Heart right ventricle (tissue), 16 donors: ENCODE measurements around the gene STRIP1. TPM values are rescaled to one million over a fixed set of nuclear protein-coding genes. Genes with fewer than 3 reads are reported as not detected.

Source experiments
- ATAC-seq, 8 donors: fragments of 200-7000 bp; cut with Tn5 transposase; one replicate each; pipeline ENCODE4 v1.9.1; 2020; ENCODE audit warnings: mild to moderate bottlenecking in 8 of 8, moderate library complexity in 8 of 8, moderate number of reproducible peaks in 1 of 8
- DNase-seq, 2 donors: peaks; one replicate each; pipeline ENCODE4 v3.0.0-alpha.2; 2020
- H3K27ac ChIP-seq, 10 donors: fragments of 200-600 bp; sonication (generic) in 2 of 10; one replicate each; pipeline versions ENCODE4 v1.5.0 to v1.8.0; 2020 to 2022; ENCODE audit warnings: mild to moderate bottlenecking in 3 of 10
- H3K27me3 ChIP-seq, 7 donors: fragments of 200-600 bp; one replicate each; pipeline ENCODE4 v1.8.0; 2021 to 2022; ENCODE audit warnings: mild to moderate bottlenecking in 2 of 7
- H3K36me3 ChIP-seq, 9 donors: fragments of 200-600 bp; sonication (generic) in 1 of 9; one replicate each; pipeline versions ENCODE4 v1.5.0 to v1.8.0; 2020 to 2022; ENCODE audit warnings: mild to moderate bottlenecking in 2 of 9
- H3K4me1 ChIP-seq, 9 donors: fragments of 200-600 bp; sonication (generic) in 1 of 9; one replicate each; pipeline versions ENCODE4 v1.5.0 to v1.8.0; 2020 to 2022; ENCODE audit warnings: mild to moderate bottlenecking in 4 of 9
- H3K4me3 ChIP-seq, 10 donors: fragments of 200-600 bp; sonication (generic) in 2 of 10; one replicate each; pipeline versions ENCODE4 v1.5.0 to v1.8.0; 2020 to 2022; ENCODE audit warnings: mild to moderate bottlenecking in 7 of 10, moderate library complexity in 2 of 10
- H3K9me3 ChIP-seq, 11 donors: fragments of 200-600 bp in 10 of 11; sonication (generic) in 2 of 11; one replicate each; pipeline versions ENCODE4 v1.5.0 to v1.8.0; 2013 to 2022; ENCODE audit warnings: mild to moderate bottlenecking in 2 of 11, control low read depth in 1 of 11, moderate library complexity in 1 of 11
- CTCF ChIP-seq, 9 donors: fragments of 200-600 bp; sonication (generic) in 2 of 9; IDR thresholded peaks; one replicate each; pipeline versions ENCODE4 v1.5.0 to v1.8.0; 2021 to 2022; ENCODE audit warnings: antibody characterized with exemption in 9 of 9, mild to moderate bottlenecking in 5 of 9, moderate library complexity in 1 of 9
- WGBS, 2 donors: extraction: QIAGEN DNeasy Blood & Tissue Kit; methylation state at CpG; one replicate each; pipeline ENCODE4 v1.1.7; 2013; ENCODE audit warnings: inconsistent platforms in 1 of 2; 5-methylcytosine and 5-hydroxymethylcytosine counted together
- intact Hi-C, 10 donors: fragments of 100-400 bp; cut with DNase I; formaldehyde crosslinking; loops; one replicate each; pipeline versions ENCODE4 v1.11.1 to v1.14.2; 2022
- polyA plus RNA-seq, 2 donors: library from polyadenylated mRNA; stranded (reverse); fragments of 200-250 nt; gene quantifications; one replicate each; pipeline ENCODE4 v1.2.3, GENCODE V29; 2013
- total RNA-seq, 10 donors: library from RNA; stranded (reverse); fragmentation: NEBNext Ultra II Directional in 3 of 10; extraction: Animal tissue kit (Norgen Biotek cat#: 25700) in 3 of 10; gene quantifications; one replicate each; pipeline versions ENCODE4 v1.2.1 to v1.2.4, GENCODE V29; 2021 to 2023
- donor health status: Arrhythmogenic right ventricular cardiomyopathy.
- donor health status: ischemic (EF 13 %, LVEDD 7.1; RV severe dilation, severe dysfunction).
- donor health status: healthy with polysubstance abuse.
- donor health status: DM: no; HTN: yes; CAD: no.
- donor health status: DM: no; HTN: no; CAD: no.
- donor health status: ischemic (EF 25% LVEDD 6.9; RV normal size, moderate dysfunction).
- donor health status: ischemic (EF 25% LVEDD 5.7; RV mildly dilated, moderate dysfunction).
- donor health status: healthy.
- donor health status: DM: yes; HTN: yes; CAD: no.
- donor health status: Ischemic cardiomyopathy.
- donor health status: ischemic (EF 35%, LVEDD 5.7; RV mildly dilated, moderate dysfunction).
- donor health status: nonischemic (EF 11% LVEDD 7.7; RV severe dilation, severe dysfunction).
- donor health status: DM: yes; HTN: yes; CAD: no.
- donor health status: PGD.
- donor health status: ischemic (EF 29% LVEDD 5.4; RV normal size, mild dysfunction).
- donor health status: nonischemic (EF 23%, LVEDD 6.1; RV moderate dilation, normal function).

STRIP1 gene
- total and polyA plus RNA-seq, 12 donors = 10.3 to 23.2 (median 18.5) TPM

GRCh38 chr1:110047463-110047862 is 13.0 kb downstream of the STRIP1 start:
- intact Hi-C loops = no loop called here
- no peaks in the 10 kb centered on the region for H3K27me3 ChIP-seq
- H3K4me3 ChIP-seq = no peak overlapping the region
- H3K27ac ChIP-seq = no peak overlapping the region
- peaks cover 3 to 100% (median 83%) of the 10 kb centered on the region in 9 donors for H3K36me3 ChIP-seq
- ATAC-seq (no peak), DNase-seq (no peak)
- WGBS, 2 donors = 87 to 88% methylated on average over 3 of the region's 3 CpGs
- TF ChIP-seq CTCF (IDR thresholded peaks at IDR 0.05) = no peak
- no peaks in the 10 kb centered on the region for H3K9me3 ChIP-seq
- peaks cover 0 to 37% (median 19%) of the 10 kb centered on the region in 9 donors for H3K4me1 ChIP-seq

- no peak for TF ChIP-seq CTCF (IDR thresholded peaks at IDR 0.05)
- DNase-seq (no peak), ATAC-seq (no peak)
- Histone ChIP-seq H3K36me3 (peaks cover 0 to 100% (median 83%) of the 10 kb centered on the region in 9 donors), H3K27ac (no peak overlapping the region), H3K27me3 (no peaks in the 10 kb centered on the region), H3K9me3 (no peaks in the 10 kb centered on the region), H3K4me3 (no peak overlapping the region), H3K4me1 (peaks cover 0 to 37% (median 19%) of the 10 kb centered on the region in 9 donors)
- WGBS, 2 donors = 90 to 92% methylated on average over 5 of the region's 5 CpGs
- intact Hi-C loops = no loop called here
These were observed 13.8 kb downstream of the STRIP1 start for GRCh38 chr1:110048240-110048639.

GRCh38 chr1:110048923-110049601 is 14.6 kb downstream of the STRIP1 start:
- ATAC-seq = peak in 1 of 8 donors; percentile 9
- Histone ChIP-seq H3K9me3 (no peaks in the 10 kb centered on the region), H3K4me3 (no peak overlapping the region), H3K27ac (no peak overlapping the region), H3K4me1 (peaks cover 0 to 45% (median 19%) of the 10 kb centered on the region in 9 donors), H3K27me3 (no peaks in the 10 kb centered on the region), H3K36me3 (peaks cover 0 to 100% (median 81%) of the 10 kb centered on the region in 9 donors)
- intact Hi-C loops = no loop called here
- no peak for TF ChIP-seq CTCF (IDR thresholded peaks at IDR 0.05)
- 76 to 86% methylated on average over 9 of the region's 9 CpGs for WGBS, 2 donors
- DNase-seq = no peak

GRCh38 chr1:110049801-110050601 is 15.6 kb downstream of the STRIP1 start:
- no peak for DNase-seq
- 69 to 78% methylated on average over 11 of the region's 11 CpGs for WGBS, 2 donors
- Histone ChIP-seq H3K4me3 (no peak overlapping the region), H3K27ac (peak overlapping the region in 6 of 10 donors; percentile 43 to 75 (median 48)), H3K4me1 (peaks cover 0 to 50% (median 19%) of the 10 kb centered on the region in 9 donors), H3K9me3 (no peaks in the 10 kb centered on the region), H3K27me3 (no peaks in the 10 kb centered on the region), H3K36me3 (peaks cover 0 to 100% (median 82%) of the 10 kb centered on the region in 9 donors)
- intact Hi-C loops = loop anchor here in 6 of 10 donors (5.0 to 10.0 kb wide), 4 partner anchors 52 to 135 kb away; partner anchors contain the start of gene UBL4B (in 1 of the 6)
- TF ChIP-seq CTCF (IDR thresholded peaks at IDR 0.05) = no peak
- ATAC-seq = peak in 1 of 8 donors; percentile 5
